HG02852 (cell line): ENCODE results near the gene YES1.
A peak's percentile ranks its signal among the peaks of the same experiment; 100 is the strongest.
"Not testable (repeated sequence)": the region's sequence is repeated elsewhere in the genome, so short reads cannot be mapped to it uniquely, and the experiment has no call there.

Experiments used
- ATAC-seq: cut with Tn5 transposase; IDR thresholded peaks from one replicate; pipeline ENCODE4 v1.9.1; 2021; ENCODE audit warnings: mild to moderate bottlenecking, moderate library complexity; ENCODE audit not compliant: unreplicated experiment

YES1 gene

DNA sequence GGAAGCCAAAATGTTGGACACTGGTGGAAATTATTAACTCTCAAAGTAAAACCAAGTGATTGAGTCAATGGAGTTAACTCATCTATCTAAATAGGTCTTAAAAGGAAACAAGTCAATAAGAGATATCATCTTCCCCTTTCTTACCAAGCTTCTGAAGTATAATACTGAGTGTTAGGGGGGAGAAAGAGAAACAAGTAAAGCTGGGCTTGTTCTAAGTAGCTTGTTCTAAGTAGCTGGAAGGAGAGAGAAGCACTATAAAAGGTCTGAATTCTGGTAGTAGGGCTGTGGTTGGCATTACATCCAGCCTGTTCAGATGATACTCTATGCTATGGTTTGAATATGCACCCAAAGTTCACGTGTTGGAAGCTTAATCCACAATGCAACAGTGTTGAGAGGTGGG is 26.8 kb downstream of the YES1 start:
- no peak for ATAC-seq

DNA sequence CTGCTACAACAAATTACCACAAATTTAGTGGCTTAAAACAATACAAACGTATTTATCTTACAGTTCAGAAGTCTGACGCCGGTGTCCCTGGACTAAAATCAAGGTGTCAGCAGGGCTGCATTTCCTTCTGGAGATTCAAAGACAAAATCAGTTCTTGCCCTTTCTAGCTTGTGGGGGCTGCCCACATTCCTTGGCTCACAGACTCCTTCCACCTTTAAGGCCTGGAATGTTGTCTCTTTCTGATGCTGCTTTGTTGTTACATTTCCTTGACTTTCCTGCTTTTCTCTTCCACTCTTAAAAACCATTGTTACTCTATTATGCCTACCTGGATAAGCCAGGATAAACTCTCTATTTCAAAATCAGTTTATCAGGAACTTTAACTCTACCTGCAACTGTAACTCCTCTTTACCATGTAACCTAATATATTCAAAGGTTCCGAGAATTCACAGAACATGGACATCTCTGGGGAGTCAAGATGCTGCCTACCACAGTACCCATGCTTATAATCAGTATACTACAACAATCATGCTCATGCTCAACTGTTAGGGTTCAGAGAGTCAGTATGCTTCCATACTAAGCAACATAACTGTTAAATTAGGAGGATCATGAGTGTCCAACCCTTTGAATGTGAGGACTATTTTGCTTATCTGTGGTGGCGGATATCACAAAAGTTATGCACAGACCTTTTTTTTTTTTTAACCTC is 27.4 kb downstream of the YES1 start:
- no peak for ATAC-seq

DNA sequence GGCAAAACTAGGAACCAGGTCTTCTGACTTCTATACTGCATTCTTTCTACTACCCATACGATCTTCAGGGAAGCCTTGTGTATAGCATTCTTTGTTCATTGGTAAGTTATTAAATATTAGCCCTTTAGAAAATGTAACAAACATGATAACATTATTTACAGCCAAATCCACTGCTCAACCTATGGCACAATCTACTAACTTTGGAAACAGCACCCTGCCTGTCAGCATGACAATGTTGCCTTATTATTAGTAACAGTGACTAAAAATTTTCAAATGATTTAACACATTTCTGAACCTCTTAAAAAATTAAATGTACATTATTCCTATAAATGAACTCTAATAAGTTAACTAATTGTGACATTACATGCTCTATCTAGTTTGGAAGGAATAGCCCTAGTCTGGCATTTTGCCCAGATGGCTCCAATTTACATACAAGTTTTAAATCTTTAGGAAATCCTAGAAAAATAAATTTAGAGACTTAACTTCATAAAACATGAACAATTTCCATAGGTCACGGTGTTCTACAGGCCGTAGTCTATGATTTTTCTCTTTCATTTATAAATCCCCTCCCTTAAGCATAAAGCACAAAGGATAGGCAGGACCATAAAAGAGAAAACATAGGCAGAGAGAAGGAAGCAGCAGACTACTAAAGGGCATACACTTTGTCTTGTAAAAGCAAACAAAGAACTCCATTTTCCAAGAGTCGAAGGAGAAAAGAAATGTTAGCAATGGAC is 33.7 kb downstream of the YES1 start:
- no peak for ATAC-seq

DNA sequence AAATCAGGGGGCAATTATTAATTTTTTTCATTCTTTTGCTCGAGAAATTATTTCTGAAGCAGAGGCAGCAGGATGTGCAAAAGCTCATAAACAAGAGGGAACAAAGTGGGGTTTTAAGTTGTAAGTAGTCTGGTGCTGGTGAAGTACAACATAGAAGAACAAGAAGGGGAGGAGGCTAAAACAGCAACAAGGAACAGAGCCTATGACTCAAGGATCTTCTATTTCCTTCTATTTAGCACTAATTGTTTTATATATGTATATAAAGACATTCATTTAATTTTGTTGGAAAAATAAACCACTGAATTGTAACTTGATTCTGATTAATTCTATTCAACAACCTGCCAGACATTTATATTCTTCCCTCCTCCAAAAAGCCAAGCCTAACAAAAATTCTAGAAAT is 35.0 kb downstream of the YES1 start:
- no peak for ATAC-seq

DNA sequence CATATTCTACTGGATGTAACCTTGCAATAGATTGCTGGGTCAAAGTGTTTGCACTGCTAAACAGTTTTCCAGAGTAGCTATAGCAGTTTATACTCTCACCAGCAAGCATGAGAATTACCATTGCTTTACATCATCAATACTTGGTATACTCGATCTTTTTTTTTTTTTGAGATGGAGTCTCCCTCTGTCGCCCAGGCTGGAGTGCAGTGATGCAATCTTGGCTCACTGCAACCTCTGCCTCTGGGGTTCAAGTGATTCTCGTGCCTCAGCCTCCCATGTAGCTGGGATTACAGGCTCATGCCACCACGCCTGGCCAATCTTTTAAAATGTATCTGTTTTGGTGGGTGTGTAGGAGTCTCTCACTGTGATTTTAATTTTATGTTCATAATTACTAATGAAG is 36.0 kb downstream of the YES1 start:
- ATAC-seq: not testable (repeated sequence)

DNA sequence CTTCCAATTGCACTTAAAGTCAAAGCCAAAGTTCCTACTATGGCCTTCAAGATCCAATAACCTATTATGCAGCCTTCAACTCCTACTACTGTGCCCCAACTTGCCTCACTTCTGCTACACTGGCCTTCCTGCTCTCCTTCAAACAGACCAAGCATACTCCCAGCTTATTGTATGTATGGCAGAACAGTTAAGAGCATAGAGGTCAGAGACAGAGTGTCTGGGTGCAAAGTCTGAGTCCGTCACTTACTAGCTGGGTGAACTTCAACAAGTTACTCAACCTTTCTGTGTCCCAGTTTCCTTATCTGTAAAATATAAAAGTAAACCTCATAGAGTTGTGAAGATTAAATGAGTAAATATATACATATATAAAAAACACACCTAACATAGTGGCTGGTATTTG is 37.2 kb downstream of the YES1 start:
- ATAC-seq: no peak

DNA sequence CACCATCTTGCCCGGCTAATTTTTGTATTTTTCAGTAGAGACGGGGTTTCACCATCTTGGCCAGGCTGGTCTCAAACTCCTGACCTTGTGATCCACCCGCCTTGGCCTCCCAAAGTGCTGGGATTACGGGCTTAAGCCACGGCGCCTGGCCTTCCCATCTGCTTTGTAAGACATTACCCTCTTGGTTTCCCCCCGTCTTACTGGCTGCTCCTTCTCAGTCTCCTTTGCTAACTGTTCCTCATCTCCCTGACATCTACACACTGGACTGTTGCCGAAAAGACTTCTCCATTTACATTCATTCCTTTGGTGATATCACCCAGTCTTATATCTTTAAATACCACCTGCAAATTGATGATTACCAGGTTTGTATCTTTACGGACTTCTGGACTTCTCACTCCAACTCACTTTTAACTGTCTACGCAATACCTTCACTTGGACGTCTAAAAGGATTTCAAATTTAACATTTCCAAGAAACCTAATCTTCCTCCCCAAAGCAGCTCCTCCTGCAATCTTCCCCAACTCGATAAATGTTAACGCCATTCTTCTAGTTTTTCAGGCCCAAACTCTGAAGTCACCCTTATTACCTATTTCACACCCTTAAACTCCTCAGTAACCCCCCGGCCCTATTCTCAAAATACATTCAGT is 37.9 kb downstream of the YES1 start:
- no peak for ATAC-seq

DNA sequence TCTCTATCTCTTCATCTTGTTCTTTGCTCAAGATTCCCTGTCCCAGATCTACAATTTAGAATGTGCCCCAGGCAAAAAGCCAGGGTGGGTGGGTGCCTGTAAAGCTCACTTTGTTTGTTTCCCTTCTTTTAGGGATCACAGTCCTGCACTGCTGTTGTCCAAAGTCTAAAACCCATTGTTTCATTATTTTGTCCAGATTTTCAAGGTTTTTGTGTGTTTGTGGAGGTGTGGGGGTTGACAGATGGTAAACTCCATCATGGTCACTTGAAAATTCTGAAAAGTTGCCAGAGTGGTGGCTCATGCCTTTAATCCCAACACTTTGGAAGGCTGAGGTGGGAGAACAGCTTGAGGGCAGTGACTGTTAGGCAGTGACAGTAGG is 41.5 kb downstream of the YES1 start:
- no peak for ATAC-seq

DNA sequence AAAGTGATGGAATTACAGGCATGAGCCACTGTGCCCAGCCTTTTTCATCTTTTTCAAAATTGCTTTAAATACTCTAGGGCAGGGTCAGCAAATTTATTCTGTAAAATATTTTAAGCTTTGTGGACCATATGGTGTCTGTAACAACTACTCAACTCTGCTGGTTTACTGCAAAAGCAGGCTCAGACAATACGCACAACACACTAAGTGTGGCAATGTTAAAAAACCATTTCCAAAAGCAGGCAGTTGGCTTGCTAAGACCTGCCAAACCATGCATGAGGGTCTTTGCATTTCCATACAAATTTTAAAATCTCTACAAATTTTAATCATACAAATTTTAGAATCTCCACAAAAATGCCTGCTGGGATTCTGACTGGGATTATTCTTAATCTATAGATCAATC is 44.1 kb downstream of the YES1 start:
- no peak for ATAC-seq

DNA sequence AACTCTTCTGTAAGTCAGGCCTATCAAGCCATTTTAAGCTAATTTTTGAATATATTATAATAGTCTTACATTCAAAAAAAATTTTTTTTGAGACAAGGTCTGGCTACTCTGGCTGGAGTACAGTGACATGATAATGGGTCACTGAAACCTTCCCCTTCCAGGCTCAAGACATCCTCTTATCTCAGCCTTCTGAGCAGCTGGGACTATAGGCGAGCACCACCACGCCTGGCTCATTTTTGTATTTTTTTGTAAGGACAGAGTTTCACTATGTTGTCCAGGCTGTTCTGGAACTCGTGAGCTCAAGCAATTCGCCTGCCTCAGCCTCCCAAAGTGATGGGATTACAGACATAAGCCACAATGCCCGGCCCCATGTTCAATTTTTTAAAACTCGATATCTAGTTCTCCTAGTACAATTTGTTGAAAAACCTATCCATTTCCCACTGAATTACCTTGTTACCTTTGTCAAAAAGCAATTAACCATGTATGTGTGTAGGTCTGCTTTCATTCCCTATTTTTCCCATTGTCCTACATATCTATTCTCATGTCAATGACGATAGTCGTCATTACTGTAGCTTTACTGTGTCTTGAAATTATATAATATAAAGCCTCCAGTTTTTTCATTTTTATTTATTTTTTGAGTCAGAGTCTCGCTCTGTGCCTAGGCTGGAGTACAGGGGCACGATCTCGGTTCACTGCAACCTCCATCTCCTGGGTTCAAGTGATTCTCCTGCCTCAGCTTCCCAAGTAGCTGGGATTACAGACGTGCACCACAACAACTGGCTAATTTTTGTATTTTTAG is 44.8 kb downstream of the YES1 start:
- no peak for ATAC-seq

GRCh38 chr18:766550-766860 is 45.5 kb downstream of the YES1 start:
- no peak for ATAC-seq

GRCh38 chr18:765764-766549 is 46.1 kb downstream of the YES1 start:
- ATAC-seq: no peak

DNA sequence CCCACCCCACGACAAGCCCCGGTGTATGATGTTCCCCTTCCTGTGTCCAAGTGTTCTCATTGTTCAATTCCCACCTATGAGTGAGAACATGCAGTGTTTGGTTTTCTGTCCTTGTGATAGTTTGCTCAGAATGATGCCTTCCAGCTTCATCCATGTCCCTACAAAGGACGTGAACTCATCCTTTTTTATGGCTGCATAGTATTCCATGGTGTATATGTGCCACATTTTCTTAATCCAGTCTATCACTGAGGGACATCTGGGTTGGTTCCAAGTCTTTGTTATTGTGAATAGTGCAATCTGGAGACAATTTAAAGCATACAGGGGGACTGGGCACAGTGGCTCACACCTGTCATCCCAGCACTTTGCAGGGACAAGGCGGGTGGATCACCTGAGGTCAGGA is 52.2 kb downstream of the YES1 start:
- ATAC-seq: not testable (repeated sequence)

DNA sequence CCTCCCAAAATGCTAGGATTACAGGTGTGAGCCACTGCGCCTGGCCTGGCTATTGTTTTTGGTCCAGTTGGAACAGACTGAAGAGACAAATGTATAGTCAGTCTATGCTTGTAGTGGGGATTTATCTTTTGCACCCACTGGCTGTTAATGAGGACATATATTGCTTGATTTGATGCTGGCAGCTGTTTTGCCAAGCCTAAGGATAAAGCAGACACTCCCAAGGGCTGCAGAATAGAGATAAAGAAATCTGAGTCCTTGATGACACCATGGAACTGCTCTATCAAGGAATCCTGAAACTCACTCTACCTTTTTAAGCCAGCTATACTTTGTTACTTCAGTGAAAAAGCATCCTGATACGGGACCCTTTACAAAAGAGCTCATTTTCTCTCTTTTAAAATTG is 56.5 kb downstream of the YES1 start:
- no peak for ATAC-seq

- ATAC-seq: no peak
Measured at GRCh38 chr18:754656-755055, 57.4 kb downstream of the YES1 start.

GRCh38 chr18:750456-750855 is 61.6 kb downstream of the YES1 start:
- ATAC-seq: no peak

- no peak for ATAC-seq
Measured at GRCh38 chr18:744832-745597, 67.0 kb downstream of the YES1 start.

DNA sequence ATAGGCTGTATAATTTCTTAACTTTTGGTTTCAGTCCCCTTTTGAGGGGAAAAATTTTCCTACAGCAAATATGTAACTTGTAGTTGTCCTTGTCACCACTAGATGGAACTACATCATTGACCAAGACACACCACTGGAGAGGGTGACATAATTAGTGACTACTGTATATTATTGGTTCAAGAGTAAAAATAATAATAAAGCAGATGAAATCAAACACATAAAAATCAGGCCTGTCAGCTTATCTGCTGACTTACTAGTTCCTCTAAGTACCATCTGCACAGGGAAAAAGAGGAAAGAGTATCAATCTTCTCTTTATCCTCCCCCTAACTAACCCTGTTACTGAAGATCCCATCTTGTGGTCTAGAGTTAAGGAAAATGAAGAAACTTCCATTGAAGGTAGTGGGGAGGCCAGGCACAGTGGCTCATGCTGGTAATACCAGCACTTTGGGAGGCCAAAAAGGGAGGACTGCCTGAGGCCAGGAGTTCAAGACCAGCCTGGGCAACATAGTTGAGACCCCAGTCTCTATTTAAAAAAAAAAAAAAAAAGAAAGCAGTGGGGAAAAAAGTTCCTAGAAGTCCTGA is 70.0 kb downstream of the YES1 start:
- peak; percentile 85 for ATAC-seq

DNA sequence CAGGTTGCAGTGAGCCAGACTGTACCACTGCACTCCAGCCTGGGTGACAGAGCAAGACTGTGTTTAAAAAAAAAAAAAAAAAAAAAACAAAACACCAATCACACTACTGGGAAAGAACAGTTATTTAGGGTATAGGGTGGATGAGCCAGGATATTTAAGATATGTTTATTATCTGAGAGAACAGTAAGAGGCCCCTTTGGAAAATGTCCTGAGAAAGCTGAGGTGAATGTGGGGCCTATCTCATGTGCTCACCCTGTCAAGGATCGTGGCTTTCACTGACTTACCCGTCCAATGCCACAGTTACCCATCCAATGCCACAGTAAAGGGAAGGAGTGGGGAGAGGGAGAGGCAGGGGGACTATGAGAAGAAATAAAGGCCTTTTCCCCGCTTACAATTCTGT is 79.7 kb downstream of the YES1 start:
- no peak for ATAC-seq

- ATAC-seq: no peak
Measured at GRCh38 chr18:731185-731584, 80.9 kb downstream of the YES1 start.
